ENCODE measurements around the gene PI16.

The PI16 gene

DNA sequence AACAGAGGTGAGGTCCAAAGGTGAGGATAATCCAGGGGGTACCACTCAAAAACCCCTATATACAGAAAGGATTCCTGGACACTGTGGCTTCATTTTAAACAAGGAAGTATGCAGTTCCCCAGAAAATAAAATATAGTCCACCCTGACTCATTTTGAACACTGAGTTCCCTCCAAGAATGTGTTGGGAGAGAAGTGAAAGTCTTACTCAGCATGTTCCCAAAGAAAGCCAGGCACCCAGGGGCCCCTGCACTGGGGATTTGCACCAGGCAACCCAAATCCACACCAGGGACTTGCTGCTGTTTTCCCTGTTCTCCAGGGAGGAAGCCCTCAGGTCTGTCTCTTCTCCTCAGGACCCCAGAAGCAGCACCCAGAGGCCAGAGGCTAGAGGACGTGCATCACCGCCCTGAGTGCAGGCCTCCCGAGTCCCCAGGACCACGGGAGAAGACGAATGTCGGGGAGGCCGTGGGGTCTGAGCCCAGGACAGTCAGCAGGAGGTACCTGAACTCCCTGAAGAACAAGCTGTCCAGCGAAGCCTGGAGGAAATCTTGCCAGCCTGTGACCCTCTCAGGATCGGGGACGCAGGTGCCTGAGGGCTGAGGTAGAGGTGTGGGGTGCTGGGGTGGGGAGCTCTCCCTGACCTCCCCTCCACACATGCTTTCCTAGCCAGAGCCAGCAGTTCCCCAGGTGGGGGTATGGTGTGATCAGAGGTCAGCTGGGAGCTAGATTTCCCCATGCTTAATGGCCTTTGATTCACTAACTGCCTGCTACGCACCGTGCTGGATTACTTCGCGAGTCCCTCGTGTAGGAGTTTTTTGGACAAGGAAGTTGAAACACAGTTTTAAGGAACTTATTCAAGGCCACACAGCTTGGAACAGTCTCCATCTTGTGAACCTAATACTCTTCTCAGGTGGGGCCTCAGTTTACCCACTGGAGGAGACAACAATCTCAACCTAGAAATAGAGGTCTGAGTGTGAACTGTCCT is 54.2 kb downstream of the PI16 start:
- no peak for TF ChIP-seq CTCF (IDR thresholded peaks at IDR 0.05; ENCODE audit: insufficient read depth, low read depth, low read length, missing control alignments)
- H3K4me3 ChIP-seq (ENCODE audit: low read length) = no peak overlapping the region
- no peak for DNase-seq (ENCODE audit: low read depth)

GRCh38 chr6:37010402-37010892 is 55.9 kb downstream of the PI16 start:
- no peak for TF ChIP-seq CTCF (IDR thresholded peaks at IDR 0.05; ENCODE audit: insufficient read depth, low read depth, low read length, missing control alignments)
- no peak for DNase-seq (ENCODE audit: low read depth)
- no peak overlapping the region for H3K4me3 ChIP-seq (ENCODE audit: low read length)

- no peak for DNase-seq (ENCODE audit: low read depth)
- H3K4me3 ChIP-seq (ENCODE audit: low read length) = no peak overlapping the region
- no peak for TF ChIP-seq CTCF (IDR thresholded peaks at IDR 0.05; ENCODE audit: insufficient read depth, low read depth, low read length, missing control alignments)
Measured at GRCh38 chr6:37011656-37012378, 57.3 kb downstream of the PI16 start.

DNA sequence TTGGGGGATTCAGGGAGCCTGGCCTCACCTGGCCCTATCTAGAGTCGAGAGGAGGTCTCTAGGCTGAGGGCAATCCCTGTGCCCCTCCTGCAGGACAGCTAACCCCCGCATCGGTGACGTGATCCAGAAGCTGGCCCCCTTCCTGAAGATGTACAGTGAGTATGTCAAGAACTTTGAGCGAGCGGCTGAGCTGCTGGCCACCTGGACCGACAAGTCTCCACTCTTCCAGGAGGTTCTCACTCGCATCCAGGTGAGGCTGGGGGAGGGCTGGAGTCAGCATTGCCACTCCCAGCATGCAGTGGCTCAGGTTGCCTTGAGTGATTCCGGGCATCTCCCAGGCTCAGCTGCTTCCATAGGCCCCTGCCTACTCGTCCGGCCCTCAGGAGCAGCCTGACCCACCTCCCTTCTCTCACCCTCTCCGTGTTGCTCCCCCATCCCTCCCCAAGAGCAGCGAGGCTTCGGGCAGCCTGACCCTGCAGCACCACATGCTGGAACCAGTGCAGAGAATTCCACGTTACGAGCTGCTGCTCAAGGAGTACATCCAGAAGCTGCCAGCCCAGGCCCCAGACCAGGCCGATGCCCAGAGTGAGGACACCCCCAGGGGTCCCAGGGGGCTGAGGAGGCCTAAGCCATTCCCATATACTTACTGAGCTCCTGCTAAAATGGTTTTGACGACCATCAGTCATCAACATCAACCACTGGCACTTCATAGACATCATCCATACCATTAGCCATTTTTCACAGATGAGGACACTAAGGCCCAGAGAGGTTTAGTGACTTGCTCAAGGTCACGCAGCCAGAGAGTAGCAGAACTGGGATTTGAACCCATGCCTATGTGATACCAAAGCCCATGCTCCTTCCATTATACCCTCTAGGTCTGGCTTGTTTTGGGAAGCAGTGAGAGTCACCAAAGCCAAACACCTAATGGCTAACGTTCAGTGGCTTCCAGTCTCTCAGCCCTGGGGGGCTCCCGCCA is 59.3 kb downstream of the PI16 start:
- no peak for TF ChIP-seq CTCF (IDR thresholded peaks at IDR 0.05; ENCODE audit: insufficient read depth, low read depth, low read length, missing control alignments)
- no peak for DNase-seq (ENCODE audit: low read depth)

More for the DNA sequence above, 59.3 kb downstream of the PI16 start:
- H3K4me3 ChIP-seq (ENCODE audit: low read length) = no peak overlapping the region

All from epithelial cell of esophagus (primary cell).